Anterior cingulate cortex (tissue), 58 donors: ENCODE measurements around the gene PPP5C.
A peak's percentile ranks its signal among the peaks of the same experiment; 100 is the strongest.
"Not testable (repeated sequence)": the region's sequence is repeated elsewhere in the genome, so short reads cannot be mapped to it uniquely, and the experiment has no call there.

Experiments used
- DNase-seq, 58 donors: peaks; one replicate each; lab custom pipeline; 2025; lab: John Stamatoyannopoulos, UW

Gene PPP5C

DNA sequence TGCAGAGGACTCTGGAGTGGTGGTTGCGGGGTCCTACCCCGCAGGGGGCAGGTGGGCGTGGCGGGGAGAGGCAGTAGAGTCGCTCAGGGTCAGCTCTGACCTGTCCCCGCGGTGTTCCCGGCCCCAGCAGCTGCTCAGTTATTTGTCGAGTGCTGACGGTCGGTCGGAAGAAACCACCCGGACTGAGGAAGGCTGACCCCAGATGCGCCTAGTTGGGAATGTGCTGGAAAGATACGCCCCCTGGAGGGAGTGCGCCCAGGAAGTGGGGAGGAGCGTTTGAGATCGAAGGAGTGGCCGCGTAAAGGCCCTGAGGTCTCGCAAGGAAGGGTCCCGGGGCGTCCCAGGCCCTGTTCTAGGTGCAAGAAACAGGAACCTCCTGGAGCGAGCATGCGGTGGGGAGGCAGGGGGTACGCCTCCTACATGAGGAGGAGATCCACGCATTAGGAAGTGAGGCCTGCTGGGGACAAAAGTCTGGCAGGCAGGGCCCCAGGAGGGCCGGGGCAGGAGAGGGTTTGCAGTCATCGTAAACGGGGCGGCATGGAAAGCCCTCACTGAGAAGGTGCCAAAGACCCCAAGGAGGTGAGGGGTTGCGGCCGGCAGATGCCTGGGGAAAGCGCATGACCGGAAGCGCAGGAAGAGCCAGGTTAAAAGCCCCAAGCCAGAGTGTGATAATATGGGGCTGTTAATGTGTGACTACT lies 57.3 kb downstream of the PPP5C start:
- DNase-seq = peak in 8 of 58 donors; percentile 14 to 45 (median 28)

DNA sequence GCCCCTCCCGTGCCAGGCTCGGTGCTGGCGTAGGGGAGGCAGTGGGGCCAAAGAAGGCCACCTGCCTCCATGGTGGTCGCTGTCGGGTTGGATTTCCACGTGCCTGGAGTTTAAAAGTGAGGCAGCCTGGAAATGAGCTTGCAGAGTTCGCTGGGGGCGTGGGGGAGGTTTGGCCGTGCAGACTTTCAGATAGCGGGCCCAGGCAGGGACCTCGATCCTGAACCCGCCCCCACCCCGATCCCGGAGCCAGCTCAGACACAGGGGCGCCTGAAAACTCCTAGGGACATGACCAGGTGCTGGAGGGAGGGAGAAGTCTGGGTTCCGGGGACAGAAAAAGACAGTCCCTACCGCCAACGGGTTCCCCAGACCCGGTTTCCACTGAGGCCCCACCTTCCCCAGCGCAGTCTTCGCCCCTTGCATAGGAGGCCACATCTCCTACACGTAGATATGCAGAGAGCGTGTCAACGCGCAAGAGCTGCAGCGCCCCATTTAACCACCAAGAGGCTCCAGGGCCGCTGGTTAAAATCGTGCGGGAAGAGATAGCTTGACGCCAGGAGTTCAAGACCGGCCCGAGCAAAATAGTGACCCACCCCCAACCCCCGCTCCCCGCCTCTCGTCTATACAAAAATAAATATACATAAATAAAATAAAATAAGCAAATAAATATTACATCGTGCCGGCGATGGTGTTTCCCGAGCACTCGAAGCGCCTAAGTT lies 58.0 kb downstream of the PPP5C start:
- no peak for DNase-seq

DNA sequence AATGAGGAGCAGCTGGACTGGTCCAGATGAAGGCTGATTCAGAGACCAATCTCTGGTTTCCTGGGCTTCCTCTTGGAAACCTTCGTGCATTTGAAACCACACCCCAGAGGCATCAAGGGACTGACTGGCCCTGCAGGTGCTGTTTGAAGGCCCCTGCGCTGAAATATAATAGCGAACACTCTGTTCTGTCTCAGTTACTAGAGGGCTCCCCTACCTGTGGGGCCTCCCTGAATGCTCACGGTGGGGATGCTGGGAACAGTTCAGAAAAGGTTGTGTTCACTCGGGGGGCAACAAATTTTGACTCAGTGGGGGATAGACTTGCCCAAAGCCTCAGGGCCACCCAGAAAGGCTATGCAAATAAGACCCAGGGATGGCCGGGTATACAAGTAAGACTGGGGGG lies 60.1 kb downstream of the PPP5C start:
- DNase-seq = no peak

DNA sequence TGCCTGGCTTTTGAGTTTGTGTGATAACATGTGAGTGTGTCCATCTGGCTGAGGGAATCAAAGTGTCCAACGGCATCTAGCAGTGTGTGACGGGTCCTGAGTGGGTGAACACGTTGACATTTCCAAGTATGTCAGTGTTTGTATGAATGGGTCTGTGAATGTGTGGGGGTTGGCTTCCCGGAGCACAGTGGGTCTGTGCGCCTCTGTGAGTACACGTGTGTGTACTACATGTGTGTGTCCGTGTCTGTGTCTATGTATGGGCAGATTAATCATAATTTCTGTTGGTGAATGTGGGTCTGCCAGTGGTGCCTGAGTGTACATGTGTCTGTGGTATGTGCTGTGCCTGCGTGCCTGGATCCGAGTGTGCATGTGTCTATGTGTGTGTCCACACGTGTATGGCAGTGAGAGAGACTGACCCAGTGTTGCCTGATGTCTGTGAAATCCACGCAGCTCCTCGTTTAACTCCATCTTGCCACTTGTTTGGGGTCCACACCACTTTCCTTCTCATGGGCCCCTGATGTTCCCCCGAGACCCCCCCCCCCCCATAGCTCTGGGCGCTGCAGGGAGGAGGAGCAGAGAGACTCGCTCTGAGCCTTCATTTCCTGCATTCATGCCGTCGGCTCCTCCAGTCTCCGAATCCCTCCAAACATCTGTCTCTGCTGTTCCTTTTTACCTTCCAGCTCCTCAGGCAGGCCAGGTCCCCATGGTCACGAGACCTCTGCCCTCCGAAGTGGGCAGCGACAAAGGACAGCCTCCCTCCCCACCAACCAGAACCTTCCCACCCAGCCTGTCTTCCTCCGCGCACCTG lies 61.2 kb downstream of the PPP5C start:
- no peak for DNase-seq

DNA sequence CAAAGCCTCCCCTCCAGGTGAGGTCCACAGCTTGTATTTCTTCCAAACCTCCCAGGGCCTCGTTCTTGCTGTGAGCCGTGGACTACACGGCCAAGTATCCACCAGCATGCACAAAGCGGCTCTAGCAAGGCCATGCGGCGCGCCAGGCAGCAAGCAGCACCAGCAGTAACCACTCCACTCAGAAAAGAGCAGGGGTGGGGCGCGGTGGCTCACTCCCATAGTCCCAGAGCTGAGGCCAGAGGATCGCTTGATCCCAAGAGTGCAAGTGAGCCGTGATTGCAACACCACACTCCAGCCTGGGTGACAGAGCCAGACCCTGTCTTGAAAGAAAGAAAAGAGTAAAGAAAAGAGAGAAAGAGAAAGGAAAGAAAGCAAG lies 61.8 kb downstream of the PPP5C start:
- DNase-seq = peak in 31 of 58 donors; percentile 9 to 68 (median 37)

- DNase-seq = no peak
Observed at GRCh38 chr19:46409191-46409590, 62.3 kb downstream of the PPP5C start.

DNA sequence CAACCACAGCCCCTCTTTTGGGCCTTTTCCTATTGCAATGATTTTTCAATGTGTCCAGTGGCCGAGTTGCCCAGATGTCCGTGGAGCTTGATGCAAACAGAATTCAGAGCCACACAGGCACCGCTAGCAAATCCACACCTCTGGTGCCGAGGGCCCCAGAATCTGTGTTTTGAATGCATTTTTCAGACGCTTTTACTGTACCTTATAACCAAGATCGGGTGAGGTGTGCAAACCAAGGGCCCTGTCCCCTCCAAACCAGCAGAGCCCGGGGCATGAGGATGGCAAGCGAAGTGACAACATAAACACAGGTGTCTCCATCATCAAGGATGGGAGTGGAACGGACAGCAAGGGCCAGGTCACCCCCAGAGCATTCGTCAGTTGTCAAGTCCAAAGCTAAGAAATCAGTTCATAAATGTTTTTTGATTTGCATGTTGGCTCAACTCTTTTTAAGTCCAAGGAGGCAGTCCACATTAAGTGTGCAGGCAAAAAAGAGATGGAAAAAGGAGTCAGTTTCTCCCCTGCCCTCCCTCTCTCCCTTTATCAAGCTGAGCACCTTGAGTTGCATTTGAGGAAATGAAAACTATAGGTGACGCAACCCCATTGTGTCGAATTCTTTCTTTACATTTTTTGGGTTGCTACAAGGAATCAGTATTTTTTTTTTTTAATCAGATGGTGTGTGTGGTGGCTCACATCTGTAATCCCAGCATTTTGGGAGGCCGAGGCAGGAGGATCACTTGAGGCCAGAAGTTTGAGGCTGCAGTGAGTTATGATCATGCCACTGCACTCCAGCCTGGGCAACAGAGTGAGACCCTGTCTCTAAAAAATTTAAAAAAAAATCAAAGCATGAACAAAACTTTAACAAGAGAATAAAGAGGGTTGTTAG lies 63.6 kb downstream of the PPP5C start:
- DNase-seq = no peak

DNA sequence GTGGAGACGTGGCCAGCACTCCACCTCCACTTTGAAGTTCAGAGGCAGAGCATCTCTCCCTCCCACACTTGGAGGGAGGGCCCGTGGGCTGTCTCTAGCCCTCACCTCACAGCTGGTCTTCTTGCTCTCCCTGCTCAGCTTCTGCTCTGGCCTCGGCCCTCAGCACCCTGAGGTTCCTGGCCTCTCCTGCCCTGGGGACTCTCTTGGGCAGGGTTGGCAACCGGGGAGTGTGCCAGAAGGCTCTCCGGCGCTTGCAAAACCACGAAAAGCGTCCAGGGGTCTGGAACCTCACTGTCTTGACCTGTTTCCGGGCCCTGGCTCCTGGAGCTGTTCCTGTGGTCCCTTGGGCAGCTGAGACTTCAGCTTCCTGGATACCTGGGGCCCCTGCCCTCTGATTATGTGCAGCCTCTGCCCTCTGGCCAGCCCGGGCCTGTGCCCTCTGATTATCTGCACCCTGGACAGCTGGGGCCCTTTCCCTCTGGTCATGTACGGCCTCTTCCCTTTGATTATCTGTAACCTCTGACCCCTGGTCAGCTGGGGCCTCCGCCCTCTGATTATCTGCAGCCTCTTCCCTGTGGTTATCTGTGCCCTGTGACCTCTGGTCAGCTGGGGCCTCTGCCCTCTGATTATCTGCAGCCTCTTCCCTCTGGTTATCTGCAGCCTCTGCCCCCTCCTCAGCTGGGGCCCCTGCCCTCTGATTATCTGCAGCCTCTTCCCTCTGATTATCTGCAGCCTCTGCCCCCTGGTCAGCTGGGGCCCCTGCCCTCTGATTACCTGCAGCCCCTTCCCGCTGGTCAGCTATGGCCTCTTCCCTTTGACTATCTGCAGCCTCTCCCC lies 64.4 kb downstream of the PPP5C start:
- DNase-seq = no peak

- DNase-seq = no peak
Observed at GRCh38 chr19:46411925-46412649, 65.2 kb downstream of the PPP5C start.

DNA sequence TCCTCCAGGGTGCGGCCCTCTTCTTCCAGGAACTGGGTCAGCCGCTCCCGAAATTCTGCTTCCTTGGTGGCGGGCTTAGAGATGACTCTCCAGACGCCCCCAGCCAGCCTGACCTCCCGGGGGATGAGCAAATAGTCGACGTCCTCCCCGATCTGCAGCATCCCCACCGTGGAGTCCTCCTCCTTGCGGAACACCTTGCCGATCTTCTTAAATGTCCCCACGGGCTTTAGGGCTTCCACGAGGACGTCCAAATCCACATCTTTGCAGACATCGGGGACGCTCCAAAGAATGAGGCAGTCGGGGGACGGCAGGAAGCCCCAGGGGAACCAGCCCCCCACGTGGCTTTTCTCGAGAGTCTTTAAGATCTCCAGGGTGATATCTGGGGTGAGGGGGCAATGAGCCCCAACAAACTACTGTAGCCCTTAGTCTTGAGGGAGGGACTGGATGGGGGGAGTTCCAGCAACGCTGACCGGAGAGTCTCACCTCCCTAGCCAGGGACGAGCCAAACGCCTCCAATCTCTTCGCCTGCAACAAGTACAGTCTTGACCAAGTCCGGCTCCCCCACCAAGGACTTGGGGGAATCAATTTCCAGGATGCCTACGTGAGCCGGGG lies 65.9 kb downstream of the PPP5C start:
- no peak for DNase-seq

GRCh38 chr19:46413262-46414031 lies 66.6 kb downstream of the PPP5C start, which contains the start of gene CCDC8:
TSS of gene CCDC8 (minus strand) at chr19:46413564. CDS start at chr19:46412810, 754 bp downstream.
- DNase-seq = peak in 39 of 58 donors; percentile 9 to 73 (median 33)

GRCh38 chr19:46414899-46415298 lies 68.0 kb downstream of the PPP5C start:
- DNase-seq = not testable (repeated sequence)

DNA sequence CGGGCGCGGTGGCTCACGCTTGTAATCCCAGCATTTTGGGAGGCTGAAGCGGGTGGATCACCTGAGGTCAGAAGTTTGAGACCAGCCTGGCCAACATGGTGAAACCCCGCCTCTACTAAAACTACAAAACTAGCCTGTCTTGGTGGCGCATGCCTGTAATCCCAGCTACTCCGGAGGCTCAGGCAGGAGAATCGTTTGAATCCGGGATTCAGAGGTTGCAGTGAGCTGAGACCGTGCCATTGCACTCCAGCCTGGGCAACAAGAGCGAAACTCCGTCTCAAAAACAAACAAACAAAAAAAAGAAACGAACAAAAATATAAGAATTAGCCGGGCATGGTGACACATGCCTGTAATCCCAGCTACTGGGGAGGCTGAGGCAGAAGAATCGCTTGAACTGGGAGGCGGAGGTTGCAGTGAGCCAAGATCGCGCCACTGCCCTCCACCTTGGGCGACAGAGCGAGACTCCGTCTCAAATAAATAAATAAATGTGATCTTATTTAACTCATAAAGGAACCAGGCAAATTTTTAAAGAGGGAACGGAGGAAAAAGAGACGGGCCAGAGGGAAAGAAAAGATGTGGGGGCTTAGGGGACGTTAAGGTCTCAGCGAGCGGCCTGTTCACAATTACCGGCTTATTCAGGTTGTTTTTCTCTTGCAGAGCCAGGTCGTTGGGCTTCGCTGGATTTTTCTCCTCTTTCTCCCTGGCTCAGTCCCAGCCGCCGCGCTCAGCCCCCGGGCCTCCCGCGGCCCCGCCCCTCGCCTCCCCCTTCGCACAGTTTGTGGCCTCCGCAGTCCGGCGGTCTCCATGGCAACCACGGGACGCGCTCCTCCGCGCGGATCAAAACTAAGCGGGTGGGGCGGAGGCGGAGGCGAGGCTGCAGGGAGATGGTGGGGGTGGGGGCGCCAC lies 69.2 kb downstream of the PPP5C start:
- peak in 57 of 58 donors; percentile 16 to 87 (median 73) for DNase-seq

- DNase-seq = no peak
Observed at GRCh38 chr19:46420056-46420455, 73.2 kb downstream of the PPP5C start.

DNA sequence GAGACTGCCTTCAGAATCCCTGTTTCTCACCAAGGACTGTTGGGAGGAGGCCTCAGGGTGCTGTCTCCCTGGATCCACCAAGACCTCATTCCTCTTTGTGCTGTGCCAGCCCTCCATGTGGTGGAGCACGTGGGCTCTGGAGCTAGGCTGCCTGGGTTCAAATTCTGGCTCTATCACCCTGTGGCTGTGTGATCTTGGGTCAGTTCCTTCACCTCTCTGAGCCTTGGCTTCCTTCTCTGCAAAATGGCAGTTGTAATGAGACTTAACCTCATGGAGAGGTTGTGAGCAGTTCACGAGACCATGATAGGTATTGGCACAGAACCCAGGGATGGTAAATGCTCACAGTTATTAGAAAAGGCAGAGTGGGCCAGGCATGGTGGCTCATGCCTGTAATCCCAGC lies 75.5 kb downstream of the PPP5C start:
- no peak for DNase-seq

GRCh38 chr19:46423188-46423587 lies 76.3 kb downstream of the PPP5C start:
- DNase-seq = no peak
